B cell (primary cell): ENCODE measurements around the gene MARS1. TPM values are rescaled to one million over a fixed set of nuclear protein-coding genes. Genes with fewer than 3 reads are reported as not detected.

ENCODE experiments used
- ATAC-seq: fragments of 200-7000 bp; cut with Tn5 transposase; one replicate; pipeline ENCODE4 v1.10.0; 2021; ENCODE audit warnings: low read depth, mild to moderate bottlenecking, moderate number of reproducible peaks, moderate library complexity
- CTCF ChIA-PET: fragments of 350-600 bp; sonication (Branson Sonifier 250); formaldehyde crosslinking; loops from one replicate; lab custom pipeline; 2021; ENCODE audit warnings: antibody characterized with exemption, inconsistent platforms; lab: Charles Lee
- POLR2A ChIA-PET: fragments of 350-600 bp; sonication (Branson Sonifier 250); formaldehyde crosslinking; loops from one replicate; lab custom pipeline; 2021; ENCODE audit warnings: antibody characterized with exemption; lab: Charles Lee
- DNase-seq: peaks from one replicate; pipeline ENCODE4 v3.0.0; 2013
- H2AFZ ChIP-seq: 2 replicates; pipeline ENCODE4 v1.6.1; 2012; ENCODE audit warnings: mild to moderate bottlenecking, low read depth, low read length; ENCODE audit not compliant: insufficient read depth, poor library complexity, severe bottlenecking
- H3K27ac ChIP-seq, 2 donors: 1 replicate in 1 of 2; 2 replicates in 1 of 2; pipeline ENCODE4 v1.5.1; 2012 to 2013; ENCODE audit warnings: low read length in 2 of 2, mild to moderate bottlenecking in 2 of 2, moderate library complexity in 1 of 2
- H3K27me3 ChIP-seq, 4 experiments: fragments of 200-600 bp in 1 of 4; sonication (generic) in 1 of 4; replicated peaks in 1 of 4; 1 replicate in 2 of 4; 2 replicates in 2 of 4; pipeline versions ENCODE4 v1.6.1 to v1.7.0; 2013 to 2016; ENCODE audit warnings: low read length in 3 of 4, mild to moderate bottlenecking in 2 of 4, mixed read lengths in 1 of 4, moderate library complexity in 1 of 4; ENCODE audit not compliant: insufficient read depth in 4 of 4, control insufficient read depth in 3 of 4; ENCODE audit errors: control extremely low read depth in 1 of 4
- H3K36me3 ChIP-seq, 2 experiments: replicated peaks in 1 of 2; 1 replicate in 1 of 2; 2 replicates in 1 of 2; pipeline versions ENCODE4 v1.6.1 to v1.7.1; 2013; ENCODE audit warnings: low read length in 1 of 2; ENCODE audit not compliant: insufficient read depth in 2 of 2, control insufficient read depth in 1 of 2; ENCODE audit errors: control extremely low read depth in 1 of 2, extremely low read depth in 1 of 2
- H3K4me1 ChIP-seq, 2 donors: fragments of 200-600 bp in 1 of 2; sonication (generic) in 1 of 2; 1 replicate in 1 of 2; 2 replicates in 1 of 2; pipeline versions ENCODE4 v1.5.1 to v1.6.1; 2013 to 2017; ENCODE audit warnings: low read length in 2 of 2; ENCODE audit not compliant: control insufficient read depth in 2 of 2, insufficient read depth in 2 of 2
- H3K4me2 ChIP-seq: replicated peaks from 2 replicates; pipeline ENCODE3; 2012; ENCODE audit warnings: mild to moderate bottlenecking, low read depth, low read length; ENCODE audit not compliant: poor library complexity, severe bottlenecking
- H3K4me3 ChIP-seq, 5 experiments: fragments of 200-600 bp in 1 of 5; sonication (generic) in 1 of 5; 1 replicate in 3 of 5; 2 replicates in 2 of 5; pipeline versions ENCODE4 v1.5.1 to v1.7.0; 2011 to 2016; ENCODE audit warnings: low read length in 4 of 5, mild to moderate bottlenecking in 4 of 5, low read depth in 2 of 5, control low read depth in 1 of 5, moderate library complexity in 1 of 5; ENCODE audit not compliant: insufficient read depth in 1 of 5; ENCODE audit errors: control extremely low read depth in 1 of 5, extremely low read depth in 1 of 5
- H3K79me2 ChIP-seq: fragments of 200-600 bp; sonication (generic); one replicate; pipeline ENCODE4 v1.6.0; 2016; ENCODE audit warnings: low read length; ENCODE audit not compliant: control insufficient read depth, insufficient read depth
- H3K9ac ChIP-seq: fragments of 200-600 bp; sonication (generic); 2 replicates; pipeline ENCODE4 v1.6.1; 2017; ENCODE audit warnings: mild to moderate bottlenecking, low read length, moderate library complexity
- H3K9me3 ChIP-seq, 3 donors: one replicate each; pipeline versions ENCODE4 v1.6.1 to v1.7.1; 2013; ENCODE audit warnings: low read length in 2 of 3; ENCODE audit not compliant: control insufficient read depth in 2 of 3, insufficient read depth in 1 of 3; ENCODE audit errors: control extremely low read depth in 1 of 3
- H4K20me1 ChIP-seq: 2 replicates; pipeline ENCODE4 v1.6.0; 2012; ENCODE audit warnings: mild to moderate bottlenecking, low read length; ENCODE audit not compliant: insufficient read depth, control insufficient read depth, poor library complexity, severe bottlenecking
- H3K27ac Mint-ChIP-seq: one replicate; pipeline ENCODE4 v1.8.0; 2021; ENCODE audit warnings: mixed read lengths
- H3K27me3 Mint-ChIP-seq: one replicate; pipeline ENCODE4 v1.8.0; 2021; ENCODE audit warnings: mixed read lengths
- H3K4me1 Mint-ChIP-seq: one replicate; pipeline ENCODE4 v1.8.0; 2021; ENCODE audit warnings: mixed read lengths
- H3K4me3 Mint-ChIP-seq: one replicate; pipeline ENCODE4 v1.8.0; 2021; ENCODE audit warnings: mixed read lengths
- H3K9me3 Mint-ChIP-seq: one replicate; pipeline ENCODE4 v1.8.0; 2022; ENCODE audit warnings: mixed read lengths; ENCODE audit not compliant: insufficient read depth
- EZH2 ChIP-seq: IDR thresholded peaks from 2 replicates; pipeline ENCODE4 v1.6.1; 2012; ENCODE audit warnings: borderline replicate concordance, low read depth, mild to moderate bottlenecking, moderate library complexity, low read length; ENCODE audit not compliant: insufficient read depth, poor library complexity, severe bottlenecking
- WGBS: methylation state at CpG from one replicate; pipeline ENCODE4 v1.1.5; 2013; ENCODE audit warnings: missing lambda C conversion rate; ENCODE audit not compliant: insufficient coverage; 5-methylcytosine and 5-hydroxymethylcytosine counted together
- intact Hi-C: fragments of 100-400 bp; cut with micrococcal nuclease; formaldehyde crosslinking; loops from one replicate; pipeline ENCODE4 v1.10.0; 2022
- polyA plus RNA-seq: library from polyadenylated mRNA; depleted of rRNA; stranded (reverse); fragments of >200 nt; gene quantifications from 2 replicates; pipeline ENCODE4 v1.2.3, GENCODE V29; 2012
- total RNA-seq, 2 donors: library from RNA; stranded (reverse); fragments of 120-200 nt in 1 of 2; gene quantifications; 1 replicate in 1 of 2; 2 replicates in 1 of 2; pipeline versions ENCODE4 v1.2.3 to v1.2.4, GENCODE V29; 2013 to 2022
- TF ChIP-seq, protein P1 (sequence below): fragments of 200-600 bp; IDR thresholded peaks from one replicate; pipeline ENCODE4 v1.8.0; 2022; ENCODE audit warnings: antibody characterized with exemption, mild to moderate bottlenecking

MARS1 gene
- total and polyA plus RNA-seq, 2 donors (not counting 1 experiment from before 2014, with no cell fraction given): 158 to 193 TPM

DNA sequence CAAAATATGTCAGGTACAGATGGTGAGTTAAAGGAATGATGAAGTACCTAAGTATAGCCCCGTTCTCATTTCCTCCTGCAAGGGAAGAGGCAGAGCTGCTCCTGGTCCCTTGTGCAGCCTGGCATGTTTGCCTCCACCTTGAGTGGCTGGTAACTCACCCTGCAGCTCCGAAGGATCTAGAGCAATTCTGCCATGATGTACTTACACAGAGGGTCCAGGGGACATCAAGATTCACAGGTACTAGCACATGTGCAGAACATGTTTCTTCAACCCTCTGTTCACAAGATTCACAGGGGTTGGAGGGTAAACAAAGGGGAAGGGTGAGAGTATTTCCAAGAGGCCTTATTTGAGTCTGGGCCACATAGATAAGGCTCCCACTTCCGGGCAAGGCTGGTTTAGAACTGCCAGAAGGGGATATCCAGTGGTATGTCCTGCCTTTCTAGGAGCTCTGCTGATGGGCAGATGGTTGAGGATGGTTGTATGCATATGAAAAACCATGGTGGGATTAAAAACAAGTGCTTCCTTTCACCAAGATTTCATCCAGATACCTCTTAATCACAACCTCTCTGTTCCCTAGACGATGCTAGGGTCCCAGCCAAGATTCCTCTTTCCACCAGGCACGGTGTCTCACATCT lies 51.4 kb downstream of the MARS1 start:
- Histone ChIP-seq H3K4me3 (no peak overlapping the region), H3K4me2 (no peak overlapping the region), H3K27ac (no peak overlapping the region), H2AFZ (no peak overlapping the region), H3K4me1 (peaks cover 0 to 3% of the 10 kb centered on the region in 2 donors), H3K9me3 (no peaks in the 10 kb centered on the region), H3K9ac (no peak overlapping the region), H3K36me3 (peaks cover 2 to 54% of the 10 kb centered on the region in 2 experiments), H3K79me2 (no peaks in the 10 kb centered on the region), H3K27me3 (no peaks in the 10 kb centered on the region), H4K20me1 (no peaks in the 10 kb centered on the region)
- no peak overlapping the region for H3K4me3 Mint-ChIP-seq
- POLR2A ChIA-PET: interaction anchor here (0.5 kb wide), 1 partner anchor 839 kb away, joined by 4 read pairs; no protein-coding TSS in a partner anchor
- H3K9me3 Mint-ChIP-seq: no peaks in the 10 kb centered on the region
- H3K4me1 Mint-ChIP-seq: peaks cover 6% of the 10 kb centered on the region
- H3K27me3 Mint-ChIP-seq: no peaks in the 10 kb centered on the region
- DNase-seq (no peak), ATAC-seq (no peak)
- intact Hi-C loops: no loop called here
- 97% methylated on average over 4 of the region's 5 CpGs for WGBS
- TF ChIP-seq EZH2: no peak
- TF ChIP-seq, protein P1, sequence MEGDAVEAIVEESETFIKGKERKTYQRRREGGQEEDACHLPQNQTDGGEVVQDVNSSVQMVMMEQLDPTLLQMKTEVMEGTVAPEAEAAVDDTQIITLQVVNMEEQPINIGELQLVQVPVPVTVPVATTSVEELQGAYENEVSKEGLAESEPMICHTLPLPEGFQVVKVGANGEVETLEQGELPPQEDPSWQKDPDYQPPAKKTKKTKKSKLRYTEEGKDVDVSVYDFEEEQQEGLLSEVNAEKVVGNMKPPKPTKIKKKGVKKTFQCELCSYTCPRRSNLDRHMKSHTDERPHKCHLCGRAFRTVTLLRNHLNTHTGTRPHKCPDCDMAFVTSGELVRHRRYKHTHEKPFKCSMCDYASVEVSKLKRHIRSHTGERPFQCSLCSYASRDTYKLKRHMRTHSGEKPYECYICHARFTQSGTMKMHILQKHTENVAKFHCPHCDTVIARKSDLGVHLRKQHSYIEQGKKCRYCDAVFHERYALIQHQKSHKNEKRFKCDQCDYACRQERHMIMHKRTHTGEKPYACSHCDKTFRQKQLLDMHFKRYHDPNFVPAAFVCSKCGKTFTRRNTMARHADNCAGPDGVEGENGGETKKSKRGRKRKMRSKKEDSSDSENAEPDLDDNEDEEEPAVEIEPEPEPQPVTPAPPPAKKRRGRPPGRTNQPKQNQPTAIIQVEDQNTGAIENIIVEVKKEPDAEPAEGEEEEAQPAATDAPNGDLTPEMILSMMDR: no peak
- CTCF ChIA-PET: interaction anchor here (1.2 kb wide), 1 partner anchor 80 kb away, joined by 3 read pairs; no protein-coding TSS in a partner anchor
- no peak overlapping the region for H3K27ac Mint-ChIP-seq

DNA sequence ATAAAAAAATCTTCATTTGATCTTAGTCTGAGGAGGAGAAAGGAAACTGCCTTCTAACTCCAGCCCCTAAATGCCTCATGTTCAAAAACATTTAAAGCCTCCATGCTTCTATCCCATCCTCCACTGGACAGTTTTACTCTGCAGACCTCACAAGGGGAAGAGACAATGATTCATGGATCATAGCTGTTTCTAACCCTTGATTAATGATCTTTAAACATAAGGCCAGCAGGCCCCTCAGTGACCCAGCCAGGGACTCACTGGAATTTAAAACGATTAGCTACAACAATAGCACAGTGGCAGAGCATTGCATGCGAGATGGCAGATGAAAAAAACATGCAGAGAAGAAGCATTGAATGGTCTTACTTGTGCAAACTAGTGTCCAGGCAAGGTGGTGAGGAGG lies 53.1 kb downstream of the MARS1 start:
- ATAC-seq (no peak), DNase-seq (no peak)
- TF ChIP-seq, protein P1: no peak
- no peak for TF ChIP-seq EZH2
- Mint-ChIP-seq H3K4me3 (no peak overlapping the region), H3K9me3 (no peaks in the 10 kb centered on the region), H3K27me3 (no peaks in the 10 kb centered on the region), H3K4me1 (peaks cover 20% of the 10 kb centered on the region), H3K27ac (no peak overlapping the region)
- H3K79me2 ChIP-seq: peaks cover 3% of the 10 kb centered on the region
- no peak overlapping the region for H3K9ac ChIP-seq
- H3K4me3 ChIP-seq: no peak overlapping the region
- intact Hi-C loops: no loop called here
- WGBS: no CpG with 5 or more reads among the region's 2 CpGs
- peaks cover 2 to 38% of the 10 kb centered on the region in 2 experiments for H3K36me3 ChIP-seq
- no peak overlapping the region for H3K4me2 ChIP-seq
- no peaks in the 10 kb centered on the region for H3K27me3 ChIP-seq
- H3K9me3 ChIP-seq: no peaks in the 10 kb centered on the region
- POLR2A ChIA-PET: no interaction called here
- H3K4me1 ChIP-seq: peaks cover 2 to 5% of the 10 kb centered on the region in 2 donors
- CTCF ChIA-PET: no interaction called here
- H2AFZ ChIP-seq: no peak overlapping the region
- no peak overlapping the region for H3K27ac ChIP-seq
- H4K20me1 ChIP-seq: no peaks in the 10 kb centered on the region
